ENCODE measurements around the gene SOX18.

GRCh38 chr20:64064145-64064698 is 14.8 kb upstream of the SOX18 start:
- TF ChIP-seq POLR2A (IDR thresholded peaks at IDR 0.05; ENCODE audit: control extremely low read depth in 1 of 2, low read depth in 2 of 2, low read length in 2 of 2) (no peak), CBX5 (IDR thresholded peaks at IDR 0.05; ENCODE audit: low read depth, low read length) (no peak), RXRA (IDR thresholded peaks at IDR 0.05; ENCODE audit: insufficient read depth, low read depth, low read length) (no peak), CTCF (IDR thresholded peaks at IDR 0.05; ENCODE audit: control extremely low read depth in 1 of 3, insufficient read depth in 1 of 3, low read depth in 1 of 3, low read length in 3 of 3) (no peak), RFX5 (IDR thresholded peaks at IDR 0.05; ENCODE audit: borderline replicate concordance, low read depth, low read length) (no peak), POLR2AphosphoS5 (IDR thresholded peaks at IDR 0.05; ENCODE audit: low read depth, low read length) (no peak), RAD21 (IDR thresholded peaks at IDR 0.05 in 1 of 2, conservative IDR thresholded peaks at IDR 0.05 in 1 of 2; ENCODE audit: low read depth in 2 of 2, low read length in 2 of 2) (no peak)

Data from H1 (cell line).